MM.1S (cell line): ENCODE results near the gene BBS2.

Experiments
- DNase-seq: peaks from one replicate; pipeline ENCODE4 v3.0.0-alpha.2; 2015
- H2AFZ ChIP-seq: fragments of 300-600 bp; sonication (generic); 2 replicates; pipeline ENCODE4 v1.6.0; 2016; ENCODE audit warnings: antibody characterized with exemption, low read length
- H3F3A ChIP-seq: fragments of 300-600 bp; sonication (generic); 2 replicates; pipeline ENCODE4 v1.6.1; 2016; ENCODE audit warnings: mild to moderate bottlenecking, antibody characterized with exemption, low read length, moderate library complexity, mixed read lengths; ENCODE audit not compliant: insufficient read depth
- H3K27ac ChIP-seq: fragments of 300-600 bp; sonication (generic); 2 replicates; pipeline ENCODE4 v1.5.1; 2016; ENCODE audit warnings: mild to moderate bottlenecking, low read length
- H3K27me3 ChIP-seq: fragments of 300-600 bp; sonication (generic); replicated peaks from 2 replicates; pipeline ENCODE4 v1.6.0; 2016; ENCODE audit warnings: low read length; ENCODE audit not compliant: insufficient read depth
- H3K36me3 ChIP-seq: fragments of 300-600 bp; sonication (generic); replicated peaks from 2 replicates; pipeline ENCODE4 v1.6.1; 2016; ENCODE audit warnings: mild to moderate bottlenecking, low read length, mixed read lengths; ENCODE audit not compliant: insufficient read depth
- H3K4me1 ChIP-seq: fragments of 300-600 bp; sonication (generic); 2 replicates; pipeline ENCODE4 v1.6.1; 2016; ENCODE audit warnings: low read length, mixed read lengths
- H3K4me2 ChIP-seq: fragments of 300-600 bp; sonication (generic); 2 replicates; pipeline ENCODE4 v1.6.0; 2016; ENCODE audit warnings: low read depth, low read length
- H3K4me3 ChIP-seq: fragments of 300-600 bp; sonication (generic); 2 replicates; pipeline ENCODE4 v1.5.1; 2016; ENCODE audit warnings: low read length, mixed read lengths
- H3K79me2 ChIP-seq: fragments of 300-600 bp; sonication (generic); 2 replicates; pipeline ENCODE4 v1.6.1; 2016; ENCODE audit warnings: mixed run types, low read length, mixed read lengths
- H3K9ac ChIP-seq: fragments of 300-600 bp; sonication (generic); 2 replicates; pipeline ENCODE4 v1.6.1; 2016; ENCODE audit warnings: low read length, mixed read lengths
- H3K9me2 ChIP-seq: fragments of 300-600 bp; sonication (generic); replicated peaks from 2 replicates; pipeline ENCODE4 v1.6.1; 2016; ENCODE audit warnings: mild to moderate bottlenecking, low read length, mixed read lengths; ENCODE audit not compliant: insufficient read depth
- H3K9me3 ChIP-seq: fragments of 300-600 bp; sonication (generic); replicated peaks from 2 replicates; pipeline ENCODE4 v1.6.1; 2016; ENCODE audit warnings: mild to moderate bottlenecking, low read length, mixed read lengths; ENCODE audit not compliant: insufficient read depth
- H4K20me1 ChIP-seq: fragments of 300-600 bp; sonication (generic); 2 replicates; pipeline ENCODE4 v1.6.1; 2016; ENCODE audit warnings: mild to moderate bottlenecking, low read length, moderate library complexity, mixed read lengths; ENCODE audit not compliant: insufficient read depth
- EZH2 ChIP-seq: fragments of 300-600 bp; sonication (generic); optimal IDR thresholded peaks from 2 replicates; pipeline ENCODE3; 2017; ENCODE audit warnings: low read depth, mild to moderate bottlenecking, antibody characterized with exemption, low read length, mixed read lengths
- EZH2phosphoT487 ChIP-seq: fragments of 300-600 bp; sonication (generic); IDR thresholded peaks from 2 replicates; pipeline ENCODE4 v1.6.1; 2018; ENCODE audit warnings: antibody characterized with exemption, low read length
- TF ChIP-seq, protein P1 (sequence below): fragments of 300-600 bp; sonication (generic); IDR thresholded peaks from 2 replicates; pipeline ENCODE4 v1.5.1; 2016; ENCODE audit warnings: antibody characterized with exemption, low read length, mixed read lengths

Gene BBS2

DNA sequence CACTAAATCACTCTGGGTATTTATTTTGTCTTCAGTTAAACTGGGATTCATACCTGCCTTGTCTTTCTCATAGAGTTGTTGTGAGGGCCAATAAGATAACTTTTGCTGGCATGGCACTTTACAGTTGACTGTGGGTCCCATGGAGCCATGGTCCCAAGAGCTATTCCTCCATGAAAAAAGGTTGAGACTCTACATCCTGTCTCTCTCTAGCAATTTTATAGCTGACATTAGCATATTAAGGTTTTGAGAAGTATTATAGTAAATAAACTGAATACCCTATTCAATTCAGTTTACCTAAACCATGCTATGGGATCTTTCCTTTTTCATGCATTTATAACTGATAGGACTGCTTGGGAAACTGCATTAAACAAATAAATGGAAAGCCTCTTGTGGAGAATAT is 51.0 kb downstream of the BBS2 start:
- H3K4me3 ChIP-seq: no peak overlapping the region
- no peaks in the 10 kb centered on the region for H3K27me3 ChIP-seq
- H3K9me2 ChIP-seq: no peaks in the 10 kb centered on the region
- H3K9me3 ChIP-seq: no peaks in the 10 kb centered on the region
- no peak overlapping the region for H3K27ac ChIP-seq
- no peak overlapping the region for H2AFZ ChIP-seq
- no peaks in the 10 kb centered on the region for H3F3A ChIP-seq
- H3K36me3 ChIP-seq: peaks cover 28% of the 10 kb centered on the region
- H3K9ac ChIP-seq: no peak overlapping the region
- no peaks in the 10 kb centered on the region for H3K79me2 ChIP-seq
- no peaks in the 10 kb centered on the region for H3K4me1 ChIP-seq
- DNase-seq: no peak
- TF ChIP-seq, protein P1, sequence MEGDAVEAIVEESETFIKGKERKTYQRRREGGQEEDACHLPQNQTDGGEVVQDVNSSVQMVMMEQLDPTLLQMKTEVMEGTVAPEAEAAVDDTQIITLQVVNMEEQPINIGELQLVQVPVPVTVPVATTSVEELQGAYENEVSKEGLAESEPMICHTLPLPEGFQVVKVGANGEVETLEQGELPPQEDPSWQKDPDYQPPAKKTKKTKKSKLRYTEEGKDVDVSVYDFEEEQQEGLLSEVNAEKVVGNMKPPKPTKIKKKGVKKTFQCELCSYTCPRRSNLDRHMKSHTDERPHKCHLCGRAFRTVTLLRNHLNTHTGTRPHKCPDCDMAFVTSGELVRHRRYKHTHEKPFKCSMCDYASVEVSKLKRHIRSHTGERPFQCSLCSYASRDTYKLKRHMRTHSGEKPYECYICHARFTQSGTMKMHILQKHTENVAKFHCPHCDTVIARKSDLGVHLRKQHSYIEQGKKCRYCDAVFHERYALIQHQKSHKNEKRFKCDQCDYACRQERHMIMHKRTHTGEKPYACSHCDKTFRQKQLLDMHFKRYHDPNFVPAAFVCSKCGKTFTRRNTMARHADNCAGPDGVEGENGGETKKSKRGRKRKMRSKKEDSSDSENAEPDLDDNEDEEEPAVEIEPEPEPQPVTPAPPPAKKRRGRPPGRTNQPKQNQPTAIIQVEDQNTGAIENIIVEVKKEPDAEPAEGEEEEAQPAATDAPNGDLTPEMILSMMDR: no peak
- TF ChIP-seq EZH2 (no peak), EZH2phosphoT487 (no peak)
- H3K4me2 ChIP-seq: no peak overlapping the region
- no peaks in the 10 kb centered on the region for H4K20me1 ChIP-seq

DNA sequence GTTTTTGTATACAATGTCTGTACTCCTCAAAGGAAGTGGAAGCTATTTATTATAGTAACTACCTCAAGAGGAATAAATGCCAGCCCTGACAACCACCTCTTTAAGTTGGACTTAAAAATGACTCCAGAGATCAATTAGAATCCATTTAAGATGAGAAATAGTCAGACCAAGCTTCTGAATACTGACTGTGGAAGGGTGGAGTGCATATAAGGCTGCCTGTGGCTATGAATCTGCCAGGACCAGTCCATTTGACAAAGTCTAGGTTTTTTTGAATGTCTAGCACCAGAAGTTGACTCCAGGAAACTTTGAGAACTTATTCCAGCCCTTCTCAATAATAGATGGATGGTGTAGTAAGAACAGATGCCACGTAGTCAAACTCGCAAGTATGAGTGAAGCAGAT is 53.5 kb downstream of the BBS2 start:
- Histone ChIP-seq H3K9me3 (no peaks in the 10 kb centered on the region), H2AFZ (no peak overlapping the region), H3K27me3 (no peaks in the 10 kb centered on the region), H4K20me1 (no peaks in the 10 kb centered on the region), H3K9me2 (no peaks in the 10 kb centered on the region), H3K4me1 (no peaks in the 10 kb centered on the region), H3K27ac (no peak overlapping the region), H3K79me2 (no peaks in the 10 kb centered on the region), H3K4me3 (no peak overlapping the region), H3K4me2 (no peak overlapping the region), H3K9ac (no peak overlapping the region), H3F3A (no peaks in the 10 kb centered on the region), H3K36me3 (peaks cover 23% of the 10 kb centered on the region)
- TF ChIP-seq, protein P1: no peak
- no peak for TF ChIP-seq EZH2phosphoT487
- DNase-seq: no peak

DNA sequence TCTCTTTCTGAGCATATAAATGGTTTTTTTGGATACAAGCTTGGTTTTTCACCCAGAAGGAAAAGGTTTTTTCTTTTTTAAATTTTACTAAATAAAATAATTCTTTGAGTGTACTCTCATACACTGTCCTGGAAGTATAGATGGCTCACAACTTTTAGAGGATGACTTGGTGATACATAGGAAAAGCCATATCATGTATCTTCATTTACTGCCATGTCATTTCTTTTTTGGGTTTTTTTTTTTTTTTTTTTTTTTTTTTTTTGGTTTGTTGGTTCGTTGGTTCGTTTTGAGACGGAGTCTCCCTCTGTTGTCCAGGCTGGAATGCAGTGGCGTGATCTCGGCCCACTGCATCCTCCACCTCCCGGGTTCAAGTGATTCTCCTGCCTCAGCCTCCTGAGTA is 56.7 kb downstream of the BBS2 start:
- Histone ChIP-seq H3K4me2 (no peak overlapping the region), H3K4me1 (no peaks in the 10 kb centered on the region), H3K36me3 (peaks cover 21% of the 10 kb centered on the region), H3F3A (no peaks in the 10 kb centered on the region), H3K9me2 (no peaks in the 10 kb centered on the region), H3K4me3 (no peak overlapping the region), H3K27ac (no peak overlapping the region), H2AFZ (no peak overlapping the region), H3K27me3 (no peaks in the 10 kb centered on the region), H3K9ac (no peak overlapping the region), H3K9me3 (no peaks in the 10 kb centered on the region), H4K20me1 (no peaks in the 10 kb centered on the region), H3K79me2 (no peaks in the 10 kb centered on the region)
- TF ChIP-seq EZH2 (no peak), EZH2phosphoT487 (no peak)
- TF ChIP-seq, protein P1: no peak
- no peak for DNase-seq
